ENCODE measurements around the gene SH3PXD2B.

SH3PXD2B gene

DNA sequence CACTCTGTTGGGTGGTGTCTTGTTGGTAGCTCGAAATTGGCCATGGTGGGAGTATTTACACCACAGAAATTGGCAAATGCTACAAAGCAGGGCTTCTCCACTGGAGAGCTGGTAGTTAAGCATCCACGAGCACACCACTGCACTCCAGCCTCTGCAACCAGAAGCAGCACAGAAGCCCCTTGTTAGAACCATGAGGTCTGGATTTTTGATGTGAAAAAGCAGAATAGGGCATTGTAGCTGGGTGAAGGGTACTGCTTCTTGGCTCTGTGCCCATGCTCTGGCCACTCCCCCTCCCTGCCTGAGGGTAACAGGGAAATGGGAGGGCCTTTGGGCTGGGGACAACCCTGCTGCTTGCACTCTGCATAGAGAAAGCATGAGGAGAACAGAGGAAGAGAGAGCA is 89.6 kb downstream of the SH3PXD2B start:
- TF ChIP-seq CREB1 (IDR thresholded peaks at IDR 0.05; ENCODE audit: low read depth) (no peak), NFIC (IDR thresholded peaks at IDR 0.05) (0 out of 2 replicates have a peak, but pooled peaks have one; percentile 45), TAF1 (IDR thresholded peaks at IDR 0.05; ENCODE audit: low read depth) (no peak)

DNA sequence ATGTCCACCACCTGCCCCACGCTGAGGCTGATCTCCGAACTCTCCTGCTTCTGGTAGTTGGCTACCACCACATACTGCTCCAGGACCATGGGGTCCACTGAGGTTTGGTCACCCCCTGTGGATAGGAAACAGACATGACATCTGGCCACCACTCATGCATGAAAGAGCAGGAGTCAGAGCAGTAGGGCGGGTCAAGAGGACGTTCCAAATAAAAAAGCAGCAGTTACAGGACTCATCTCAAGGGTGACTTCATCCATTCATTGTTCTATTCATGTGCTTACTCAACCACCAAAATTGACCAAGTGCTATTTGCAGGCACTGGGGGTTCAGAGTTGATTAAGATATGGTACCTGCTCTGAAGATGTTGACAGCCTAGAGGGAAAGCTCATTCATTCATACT is 91.6 kb downstream of the SH3PXD2B start:
- TF ChIP-seq TCF12 (IDR thresholded peaks at IDR 0.05; ENCODE audit: low read depth) (no peak), TAF1 (IDR thresholded peaks at IDR 0.05; ENCODE audit: low read depth) (no peak), YY1 (IDR thresholded peaks at IDR 0.05; ENCODE audit: low read depth) (no peak), EGR1 (IDR thresholded peaks at IDR 0.05) (no peak), EP300 (IDR thresholded peaks at IDR 0.05; ENCODE audit: borderline replicate concordance) (no peak), FOXM1 (IDR thresholded peaks at IDR 0.05; ENCODE audit: borderline replicate concordance, low read depth) (no peak)

DNA sequence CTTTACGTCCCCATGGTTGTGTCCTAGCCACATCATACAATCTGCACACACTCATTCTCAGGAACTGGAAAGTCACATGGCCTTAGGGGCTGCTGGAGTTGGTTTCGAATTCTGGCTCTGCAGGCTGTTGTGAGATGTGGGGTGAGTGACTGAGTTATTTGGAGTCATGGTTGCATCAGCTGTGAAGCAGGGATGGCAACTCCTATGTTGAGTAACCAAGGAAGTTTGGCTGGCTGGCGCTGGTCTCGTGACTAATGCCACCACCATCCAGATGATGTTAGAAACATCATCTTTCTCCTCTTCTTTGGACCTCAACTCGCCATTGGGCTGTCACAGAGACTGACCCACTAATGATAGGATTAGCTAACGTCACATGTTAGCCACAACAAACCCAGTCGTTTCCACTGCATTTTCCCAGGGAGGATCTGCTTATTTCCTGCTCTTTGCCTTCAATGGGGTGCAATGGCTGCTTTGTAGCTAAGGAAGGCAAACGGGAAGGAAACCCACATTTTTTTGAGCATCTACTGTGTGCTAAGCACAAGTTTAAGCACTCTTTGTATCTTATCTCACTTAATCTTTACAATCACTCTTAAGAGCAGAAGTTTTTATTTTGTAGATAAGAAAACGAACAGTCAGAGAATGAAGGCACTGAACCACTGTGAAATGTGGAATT is 92.6 kb downstream of the SH3PXD2B start:
- TF ChIP-seq, protein P1, sequence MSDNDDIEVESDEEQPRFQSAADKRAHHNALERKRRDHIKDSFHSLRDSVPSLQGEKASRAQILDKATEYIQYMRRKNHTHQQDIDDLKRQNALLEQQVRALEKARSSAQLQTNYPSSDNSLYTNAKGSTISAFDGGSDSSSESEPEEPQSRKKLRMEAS (IDR thresholded peaks at IDR 0.05): 0 out of 2 replicates have a peak, but pooled peaks have one; percentile 19
- TF ChIP-seq CEBPB (IDR thresholded peaks at IDR 0.05) (peak; percentile 7; the same call in 1 of the 2 replicates), TAF1 (IDR thresholded peaks at IDR 0.05; ENCODE audit: low read depth) (no peak)

DNA sequence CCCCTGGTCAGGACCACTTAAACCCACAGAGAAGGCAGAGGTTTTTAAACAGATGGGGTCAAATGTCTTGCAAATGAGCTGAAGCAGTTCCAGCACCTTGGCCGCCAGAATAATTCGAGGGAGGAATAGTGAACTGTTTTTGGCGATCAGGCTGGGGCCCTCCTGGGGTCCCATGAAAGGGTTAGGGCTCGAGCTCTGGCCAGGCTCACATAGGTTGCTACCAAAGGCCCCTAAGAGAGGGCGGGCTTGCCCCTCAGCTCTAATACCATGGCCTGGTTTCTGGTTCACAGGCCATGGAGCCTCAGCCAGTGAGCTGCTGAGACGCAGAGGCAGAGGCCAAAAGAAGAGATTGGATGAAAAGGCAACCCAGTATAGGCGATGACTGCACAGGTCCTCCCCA is 96.0 kb downstream of the SH3PXD2B start:
- TF ChIP-seq EGR1 (IDR thresholded peaks at IDR 0.05) (no peak), YY1 (IDR thresholded peaks at IDR 0.05; ENCODE audit: low read depth) (no peak), CREB1 (IDR thresholded peaks at IDR 0.05; ENCODE audit: low read depth) (no peak), TEAD4 (IDR thresholded peaks at IDR 0.05) (no peak), EP300 (IDR thresholded peaks at IDR 0.05; ENCODE audit: borderline replicate concordance) (no peak), TCF12 (IDR thresholded peaks at IDR 0.05; ENCODE audit: low read depth) (no peak), NFIC (IDR thresholded peaks at IDR 0.05) (no peak), TAF1 (IDR thresholded peaks at IDR 0.05; ENCODE audit: low read depth) (no peak), FOXM1 (IDR thresholded peaks at IDR 0.05; ENCODE audit: borderline replicate concordance, low read depth) (no peak)
- TF ChIP-seq, protein P1 (IDR thresholded peaks at IDR 0.05): no peak
- TF ChIP-seq, protein P2, sequence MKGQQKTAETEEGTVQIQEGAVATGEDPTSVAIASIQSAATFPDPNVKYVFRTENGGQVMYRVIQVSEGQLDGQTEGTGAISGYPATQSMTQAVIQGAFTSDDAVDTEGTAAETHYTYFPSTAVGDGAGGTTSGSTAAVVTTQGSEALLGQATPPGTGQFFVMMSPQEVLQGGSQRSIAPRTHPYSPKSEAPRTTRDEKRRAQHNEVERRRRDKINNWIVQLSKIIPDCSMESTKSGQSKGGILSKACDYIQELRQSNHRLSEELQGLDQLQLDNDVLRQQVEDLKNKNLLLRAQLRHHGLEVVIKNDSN (IDR thresholded peaks at IDR 0.05): no peak

DNA sequence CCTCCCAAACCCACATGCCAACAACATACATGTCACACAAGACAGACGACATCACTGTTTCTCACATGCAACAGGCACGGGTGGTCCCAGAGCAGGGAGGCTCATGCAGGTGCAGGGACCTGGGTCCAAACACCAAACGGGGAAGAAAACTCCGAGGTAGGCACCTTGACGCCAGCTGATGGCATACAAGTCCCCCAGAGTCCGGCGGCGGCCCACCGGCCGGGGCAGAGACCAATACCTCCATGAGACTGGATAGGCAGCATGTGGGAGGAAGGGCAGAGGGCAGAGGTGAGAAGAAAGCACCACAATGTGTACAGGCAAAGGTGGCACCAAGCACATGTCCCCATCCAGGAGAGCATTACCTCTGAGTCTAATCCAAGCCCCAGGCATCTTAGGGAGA is 97.8 kb downstream of the SH3PXD2B start:
- no peak for TF ChIP-seq RAD21 (IDR thresholded peaks at IDR 0.05; ENCODE audit: low read depth)

DNA sequence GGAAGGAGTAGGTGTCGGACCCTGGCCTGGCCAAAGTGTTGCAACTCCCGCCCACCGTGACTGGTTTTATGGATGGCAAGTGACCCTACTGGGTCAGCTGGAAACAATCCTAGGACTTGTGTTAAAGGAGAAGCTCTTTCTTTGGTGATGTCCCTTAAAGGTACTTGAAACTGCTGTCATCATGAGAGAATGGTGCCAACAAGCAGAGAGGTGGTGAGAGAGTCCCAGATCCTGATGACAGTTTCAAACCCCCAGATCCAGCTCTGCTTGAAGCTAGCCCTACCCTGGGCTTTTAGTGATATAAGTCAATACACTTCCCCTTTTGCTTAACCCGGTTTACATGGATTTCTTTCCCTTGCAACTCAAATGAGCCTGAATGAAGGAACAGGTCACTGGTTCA is 98.3 kb downstream of the SH3PXD2B start:
- TF ChIP-seq FOXM1 (IDR thresholded peaks at IDR 0.05; ENCODE audit: borderline replicate concordance, low read depth): no peak
- no peak for TF ChIP-seq YY1 (IDR thresholded peaks at IDR 0.05; ENCODE audit: low read depth)
- TF ChIP-seq, protein P1 (IDR thresholded peaks at IDR 0.05): no peak
- TF ChIP-seq NFIC (IDR thresholded peaks at IDR 0.05): no peak
- no peak for TF ChIP-seq ZBTB7A (IDR thresholded peaks at IDR 0.05; ENCODE audit: low read depth)
- TF ChIP-seq TAF1 (IDR thresholded peaks at IDR 0.05; ENCODE audit: low read depth): no peak
- no peak for TF ChIP-seq TCF12 (IDR thresholded peaks at IDR 0.05; ENCODE audit: low read depth)
- no peak for TF ChIP-seq EP300 (IDR thresholded peaks at IDR 0.05; ENCODE audit: borderline replicate concordance)
- no peak for TF ChIP-seq CREB1 (IDR thresholded peaks at IDR 0.05; ENCODE audit: low read depth)

DNA sequence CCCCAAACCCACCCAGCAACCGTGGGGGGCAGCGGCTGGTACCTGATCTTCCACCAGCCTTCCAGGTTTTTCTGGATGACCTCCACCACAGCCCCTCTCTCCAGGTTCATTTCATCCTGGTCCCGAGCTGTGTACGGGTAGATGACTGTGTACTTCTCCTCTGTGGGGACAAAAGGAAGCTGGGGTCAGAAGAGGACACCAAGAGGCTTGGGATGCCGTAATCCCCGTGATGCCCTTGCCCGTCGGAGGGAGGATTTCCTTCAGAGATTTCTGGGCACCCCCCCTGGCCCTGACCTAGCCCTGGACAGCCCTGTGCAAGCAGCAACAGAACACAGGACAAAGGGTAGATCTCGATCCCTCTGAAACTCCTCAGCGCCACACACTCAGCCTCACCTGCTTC is 100.5 kb downstream of the SH3PXD2B start:
- TF ChIP-seq CREB1 (IDR thresholded peaks at IDR 0.05; ENCODE audit: low read depth) (no peak), YY1 (IDR thresholded peaks at IDR 0.05; ENCODE audit: low read depth) (no peak), NFIC (IDR thresholded peaks at IDR 0.05) (no peak), TAF1 (IDR thresholded peaks at IDR 0.05; ENCODE audit: low read depth) (no peak), ZBTB7A (IDR thresholded peaks at IDR 0.05; ENCODE audit: low read depth) (no peak)
- TF ChIP-seq, protein P2 (IDR thresholded peaks at IDR 0.05): no peak

DNA sequence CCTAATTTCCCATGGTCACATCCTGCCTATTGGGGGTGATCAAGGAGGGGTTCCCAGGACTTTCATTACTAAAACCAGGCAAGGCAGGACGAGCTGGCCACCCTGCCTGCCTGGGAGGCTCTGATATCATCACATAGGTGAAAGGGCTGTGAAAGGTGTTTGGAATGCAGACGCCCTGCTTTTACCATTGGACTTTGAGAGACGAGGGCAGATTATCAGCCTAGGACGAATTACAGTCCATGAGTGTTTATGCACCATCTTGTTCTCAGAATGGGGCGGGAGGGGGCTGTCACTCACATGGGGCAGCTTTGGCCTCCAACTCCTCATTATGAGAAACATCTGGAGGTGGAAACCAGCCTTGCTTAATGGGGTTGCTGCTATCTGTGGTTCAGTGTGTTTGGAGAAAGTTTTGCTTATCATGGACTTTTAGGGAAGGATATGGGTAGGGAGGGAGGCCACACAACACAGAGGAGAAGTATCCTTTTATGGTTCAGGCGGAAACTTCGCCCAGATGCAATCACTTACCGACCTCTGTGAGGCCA is 101.0 kb downstream of the SH3PXD2B start:
- TF ChIP-seq EP300 (IDR thresholded peaks at IDR 0.05; ENCODE audit: borderline replicate concordance) (no peak), FOXM1 (IDR thresholded peaks at IDR 0.05; ENCODE audit: borderline replicate concordance, low read depth) (no peak), TAF1 (IDR thresholded peaks at IDR 0.05; ENCODE audit: low read depth) (no peak), NFIC (IDR thresholded peaks at IDR 0.05) (no peak), CREB1 (IDR thresholded peaks at IDR 0.05; ENCODE audit: low read depth) (no peak), RAD21 (IDR thresholded peaks at IDR 0.05; ENCODE audit: low read depth) (no peak), EGR1 (IDR thresholded peaks at IDR 0.05) (no peak), TCF12 (IDR thresholded peaks at IDR 0.05; ENCODE audit: low read depth) (no peak), ZBTB7A (IDR thresholded peaks at IDR 0.05; ENCODE audit: low read depth) (no peak)
- TF ChIP-seq, protein P3, sequence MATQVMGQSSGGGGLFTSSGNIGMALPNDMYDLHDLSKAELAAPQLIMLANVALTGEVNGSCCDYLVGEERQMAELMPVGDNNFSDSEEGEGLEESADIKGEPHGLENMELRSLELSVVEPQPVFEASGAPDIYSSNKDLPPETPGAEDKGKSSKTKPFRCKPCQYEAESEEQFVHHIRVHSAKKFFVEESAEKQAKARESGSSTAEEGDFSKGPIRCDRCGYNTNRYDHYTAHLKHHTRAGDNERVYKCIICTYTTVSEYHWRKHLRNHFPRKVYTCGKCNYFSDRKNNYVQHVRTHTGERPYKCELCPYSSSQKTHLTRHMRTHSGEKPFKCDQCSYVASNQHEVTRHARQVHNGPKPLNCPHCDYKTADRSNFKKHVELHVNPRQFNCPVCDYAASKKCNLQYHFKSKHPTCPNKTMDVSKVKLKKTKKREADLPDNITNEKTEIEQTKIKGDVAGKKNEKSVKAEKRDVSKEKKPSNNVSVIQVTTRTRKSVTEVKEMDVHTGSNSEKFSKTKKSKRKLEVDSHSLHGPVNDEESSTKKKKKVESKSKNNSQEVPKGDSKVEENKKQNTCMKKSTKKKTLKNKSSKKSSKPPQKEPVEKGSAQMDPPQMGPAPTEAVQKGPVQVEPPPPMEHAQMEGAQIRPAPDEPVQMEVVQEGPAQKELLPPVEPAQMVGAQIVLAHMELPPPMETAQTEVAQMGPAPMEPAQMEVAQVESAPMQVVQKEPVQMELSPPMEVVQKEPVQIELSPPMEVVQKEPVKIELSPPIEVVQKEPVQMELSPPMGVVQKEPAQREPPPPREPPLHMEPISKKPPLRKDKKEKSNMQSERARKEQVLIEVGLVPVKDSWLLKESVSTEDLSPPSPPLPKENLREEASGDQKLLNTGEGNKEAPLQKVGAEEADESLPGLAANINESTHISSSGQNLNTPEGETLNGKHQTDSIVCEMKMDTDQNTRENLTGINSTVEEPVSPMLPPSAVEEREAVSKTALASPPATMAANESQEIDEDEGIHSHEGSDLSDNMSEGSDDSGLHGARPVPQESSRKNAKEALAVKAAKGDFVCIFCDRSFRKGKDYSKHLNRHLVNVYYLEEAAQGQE (IDR thresholded peaks at IDR 0.05; ENCODE audit: low read depth): no peak
- TF ChIP-seq, protein P2 (IDR thresholded peaks at IDR 0.05): no peak
